Upper lobe of left lung (tissue), 4 donors: ENCODE measurements around the gene DNMT3L.

ENCODE experiments used
- POLR2A ChIP-seq, 4 donors: fragments of 450-650 bp; IDR thresholded peaks; one replicate each; pipeline ENCODE4 v1.5.1; 2016 to 2017; ENCODE audit warnings: antibody characterized with exemption in 4 of 4, mild to moderate bottlenecking in 2 of 4
- TF ChIP-seq, protein P1 (sequence below), 6 experiments: fragments of 450-650 bp in 4 of 6; fragments of 200-600 bp in 2 of 6; sonication (generic) in 2 of 6; IDR thresholded peaks; one replicate each; pipeline ENCODE4 v1.5.1; 2016 to 2019; ENCODE audit warnings: antibody characterized with exemption in 6 of 6

DNA sequence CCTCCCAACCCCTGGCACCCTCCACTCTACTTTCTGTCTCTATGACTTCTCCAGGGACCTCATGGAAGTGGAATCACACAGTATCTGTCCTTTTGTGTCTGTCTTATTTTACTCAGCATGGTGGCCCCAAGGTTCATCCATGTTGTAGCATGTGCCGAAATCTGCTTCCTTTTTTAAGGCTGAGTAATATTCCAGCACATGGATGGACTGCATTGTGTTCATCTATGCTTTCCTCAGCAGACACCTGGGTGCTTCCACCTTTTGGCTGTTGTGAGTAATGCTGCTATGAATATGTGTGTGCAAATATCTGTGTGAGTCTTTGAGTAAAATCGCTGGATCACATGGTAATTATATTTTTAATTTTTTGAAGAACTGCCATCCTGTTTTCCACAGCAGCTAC is 36.6 kb upstream of the DNMT3L start:
- TF ChIP-seq, protein P1, sequence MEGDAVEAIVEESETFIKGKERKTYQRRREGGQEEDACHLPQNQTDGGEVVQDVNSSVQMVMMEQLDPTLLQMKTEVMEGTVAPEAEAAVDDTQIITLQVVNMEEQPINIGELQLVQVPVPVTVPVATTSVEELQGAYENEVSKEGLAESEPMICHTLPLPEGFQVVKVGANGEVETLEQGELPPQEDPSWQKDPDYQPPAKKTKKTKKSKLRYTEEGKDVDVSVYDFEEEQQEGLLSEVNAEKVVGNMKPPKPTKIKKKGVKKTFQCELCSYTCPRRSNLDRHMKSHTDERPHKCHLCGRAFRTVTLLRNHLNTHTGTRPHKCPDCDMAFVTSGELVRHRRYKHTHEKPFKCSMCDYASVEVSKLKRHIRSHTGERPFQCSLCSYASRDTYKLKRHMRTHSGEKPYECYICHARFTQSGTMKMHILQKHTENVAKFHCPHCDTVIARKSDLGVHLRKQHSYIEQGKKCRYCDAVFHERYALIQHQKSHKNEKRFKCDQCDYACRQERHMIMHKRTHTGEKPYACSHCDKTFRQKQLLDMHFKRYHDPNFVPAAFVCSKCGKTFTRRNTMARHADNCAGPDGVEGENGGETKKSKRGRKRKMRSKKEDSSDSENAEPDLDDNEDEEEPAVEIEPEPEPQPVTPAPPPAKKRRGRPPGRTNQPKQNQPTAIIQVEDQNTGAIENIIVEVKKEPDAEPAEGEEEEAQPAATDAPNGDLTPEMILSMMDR (IDR thresholded peaks at IDR 0.05) = no peak
- no peak for TF ChIP-seq POLR2A (IDR thresholded peaks at IDR 0.05)
